HepG2 (cell line): ENCODE data around the gene ANTXR1. TPM values are rescaled to one million over a fixed set of nuclear protein-coding genes. Genes with fewer than 3 reads are reported as not detected.

ENCODE experiments used
- CENPBD1 ChIP-seq: sonication (generic); formaldehyde crosslinking; IDR thresholded peaks from 2 replicates; pipeline ENCODE4 v1.8.0; 2022; ENCODE audit warnings: missing genetic modification reagents, low read depth, mild to moderate bottlenecking, borderline replicate concordance
- ELF4 ChIP-seq: sonication (generic); formaldehyde crosslinking; IDR thresholded peaks from 2 replicates; pipeline ENCODE4 v1.5.0; 2020; ENCODE audit warnings: missing genetic modification reagents, mild to moderate bottlenecking, moderate library complexity, borderline replicate concordance
- ETS1 ChIP-seq: sonication (generic); formaldehyde crosslinking; IDR thresholded peaks from 2 replicates; pipeline ENCODE4 v1.4.0; 2020; ENCODE audit warnings: missing genetic modification reagents
- HMG20A ChIP-seq: IDR thresholded peaks from 2 replicates; pipeline ENCODE4 v1.6.1; 2016; ENCODE audit warnings: borderline replicate concordance
- HNF4G ChIP-seq, 2 experiments: sonication (generic) in 1 of 2; formaldehyde crosslinking in 1 of 2; IDR thresholded peaks; 2 replicates each; pipeline versions ENCODE4 v1.4.0 to v1.6.1; 2011 to 2020; ENCODE audit warnings: borderline replicate concordance in 2 of 2, low read depth in 2 of 2, mild to moderate bottlenecking in 2 of 2, low read length in 1 of 2, missing genetic modification reagents in 1 of 2, moderate library complexity in 1 of 2
- HNRNPK ChIP-seq: fragments of 200-400 bp; formaldehyde crosslinking; IDR thresholded peaks from 2 replicates; pipeline ENCODE4 v1.6.1; 2018; ENCODE audit warnings: low read length, low read depth, moderate library complexity, mild to moderate bottlenecking; ENCODE audit not compliant: poor library complexity, severe bottlenecking
- HOXD1 ChIP-seq: sonication (generic); formaldehyde crosslinking; IDR thresholded peaks from 2 replicates; pipeline ENCODE4 v1.5.0; 2020; ENCODE audit warnings: missing genetic modification reagents
- KAT7 ChIP-seq: IDR thresholded peaks from 2 replicates; pipeline ENCODE4 v1.6.1; 2018; ENCODE audit warnings: borderline replicate concordance, missing compliant biosample characterization
- LBX2 ChIP-seq: sonication (generic); formaldehyde crosslinking; IDR thresholded peaks from 2 replicates; pipeline ENCODE4 v1.5.0; 2020; ENCODE audit warnings: missing genetic modification reagents, mild to moderate bottlenecking, borderline replicate concordance
- MED13 ChIP-seq: sonication (generic); formaldehyde crosslinking; IDR thresholded peaks from 2 replicates; pipeline ENCODE4 v1.5.0; 2020; ENCODE audit warnings: missing genetic modification reagents
- PAXIP1 ChIP-seq: sonication (generic); formaldehyde crosslinking; conservative IDR thresholded peaks from 2 replicates; pipeline ENCODE4 v1.4.0; 2020; ENCODE audit warnings: mild to moderate bottlenecking, missing genetic modification reagents, moderate library complexity
- SIN3A ChIP-seq: IDR thresholded peaks from 2 replicates; pipeline ENCODE4 v1.6.1; 2011; ENCODE audit warnings: low read depth, mild to moderate bottlenecking, control low read depth, low read length, borderline replicate concordance
- SOX13 ChIP-seq, 3 experiments: fragments of 450-650 bp in 1 of 3; sonication (generic) in 1 of 3; formaldehyde crosslinking in 1 of 3; IDR thresholded peaks in 2 of 3; conservative IDR thresholded peaks in 1 of 3; 2 replicates each; pipeline versions ENCODE4 v1.5.0 to v1.6.1; 2016 to 2020; ENCODE audit warnings: antibody characterized with exemption in 1 of 3, mild to moderate bottlenecking in 1 of 3, missing compliant biosample characterization in 1 of 3, missing genetic modification reagents in 1 of 3, moderate library complexity in 1 of 3
- SOX5 ChIP-seq: IDR thresholded peaks from 2 replicates; pipeline ENCODE4 v1.6.1; 2016; ENCODE audit warnings: borderline replicate concordance
- TGIF2 ChIP-seq: IDR thresholded peaks from 2 replicates; pipeline ENCODE4 v1.6.1; 2016; ENCODE audit warnings: control low read depth, missing compliant biosample characterization
- YEATS2 ChIP-seq: sonication (generic); formaldehyde crosslinking; IDR thresholded peaks from 2 replicates; pipeline ENCODE4 v1.4.0; 2020; ENCODE audit warnings: missing genetic modification reagents, borderline replicate concordance
- ZNF326 ChIP-seq: sonication (generic); formaldehyde crosslinking; IDR thresholded peaks from 2 replicates; pipeline ENCODE4 v1.4.0; 2020; ENCODE audit warnings: missing genetic modification reagents, borderline replicate concordance
- ZNF34 ChIP-seq: sonication (generic); formaldehyde crosslinking; IDR thresholded peaks from 2 replicates; pipeline ENCODE4 v1.4.0; 2020; ENCODE audit warnings: mild to moderate bottlenecking, missing genetic modification reagents, borderline replicate concordance
- ZNF44 ChIP-seq: sonication (generic); formaldehyde crosslinking; IDR thresholded peaks from 2 replicates; pipeline ENCODE4 v1.5.1; 2020; ENCODE audit warnings: mild to moderate bottlenecking, missing genetic modification reagents
- ZNF674 ChIP-seq: sonication (generic); formaldehyde crosslinking; IDR thresholded peaks from 2 replicates; pipeline ENCODE4 v1.5.0; 2020; ENCODE audit warnings: low read depth, mild to moderate bottlenecking, missing genetic modification reagents
- ZSCAN25 ChIP-seq: sonication (generic); formaldehyde crosslinking; IDR thresholded peaks from 2 replicates; pipeline ENCODE4 v1.8.0; 2022; ENCODE audit warnings: mild to moderate bottlenecking, missing genetic modification reagents
- ZSCAN29 ChIP-seq: sonication (generic); formaldehyde crosslinking; conservative IDR thresholded peaks from 2 replicates; pipeline ENCODE4 v1.4.0; 2020; ENCODE audit warnings: mild to moderate bottlenecking, missing genetic modification reagents
- polyA plus RNA-seq, 8 experiments: library from polyadenylated mRNA; depleted of rRNA in 3 of 8; stranded (reverse) in 7 of 8; unstranded in 1 of 8; fragments of >200 nt; fragmentation: Illumina TruSeq in 4 of 8; extraction: Trizol in 4 of 8; gene quantifications; 2 replicates each; pipeline versions ENCODE4 v1.2.1 to v1.2.3, GENCODE V29; 2011 to 2016; ENCODE audit warnings: low read depth in 4 of 8, missing spikeins in 1 of 8, mixed read lengths in 1 of 8; ENCODE audit not compliant: insufficient read depth in 1 of 8
- total RNA-seq, 5 experiments: library from RNA; depleted of rRNA; stranded (reverse); fragments of >200 nt; fragmentation: Illumina TruSeq; extraction: Trizol; gene quantifications; 2 replicates each; pipeline ENCODE4 v1.2.3, GENCODE V29; 2016; ENCODE audit warnings: low read depth in 1 of 5

The ANTXR1 gene
- total and polyA plus RNA-seq, 2 of the 13 experiments (the other 11 are each of a cell fraction or from before 2014, with no cell fraction given): 4.5 to 12.7 TPM

GRCh38 chr2:69203166-69203985 lies 190.4 kb downstream of the ANTXR1 start (continued):
- TF ChIP-seq PAXIP1 (peak; percentile 67; the same call in 1 of the 2 replicates), ZSCAN25 (CRISPR knock-in tag) (no peak; the same call in 1 of the 2 replicates), ELF4 (CRISPR knock-in tag) (0 out of 2 replicates have a peak, but pooled peaks have one; percentile 55), CENPBD1 (no peak), ZSCAN29 (CRISPR knock-in tag) (no peak), SOX13 (IDR thresholded peaks at IDR 0.05) (no peak), SOX13 (CRISPR knock-in tag; conservative IDR thresholded peaks at IDR 0.05 in 1 of 2, IDR thresholded peaks at IDR 0.05 in 1 of 2) (peak in 1 of 2 experiments; percentile 39; a peak in 1 of 4 replicates), SOX5 (CRISPR knock-in tag) (peak; percentile 36; the same call in 1 of the 2 replicates), ZNF34 (CRISPR knock-in tag) (no peak), HNRNPK (peak; percentile 67), TGIF2 (CRISPR knock-in tag) (no peak; the same call in 1 of the 2 replicates), KAT7 (CRISPR knock-in tag) (0 out of 2 replicates have a peak, but pooled peaks have one; percentile 65), MED13 (peak; percentile 37; the same call in 1 of the 2 replicates), LBX2 (CRISPR knock-in tag) (no peak), ETS1 (no peak), ZNF674 (CRISPR knock-in tag) (no peak), YEATS2 (0 out of 2 replicates have a peak, but pooled peaks have one; percentile 20), HNF4G (IDR thresholded peaks at IDR 0.05; ENCODE audit: borderline replicate concordance, low read depth, low read length) (peak; percentile 24; the same call in 1 of the 2 replicates), HNF4G (CRISPR knock-in tag; IDR thresholded peaks at IDR 0.05; ENCODE audit: borderline replicate concordance, low read depth) (no peak; the same call in 1 of the 2 replicates), HOXD1 (CRISPR knock-in tag) (0 out of 2 replicates have a peak, but pooled peaks have one; percentile 20), ZNF326 (CRISPR knock-in tag) (no peak), HMG20A (CRISPR knock-in tag) (peak; percentile 58; the same call in 1 of the 2 replicates), ZNF44 (CRISPR knock-in tag) (no peak), SIN3A (no peak)
